Lower lobe of right lung (tissue), 2 donors: Measurements from ENCODE around the gene IFNA2. TPM values are rescaled to one million over a fixed set of nuclear protein-coding genes. Genes with fewer than 3 reads are reported as not detected.
"Not testable (repeated sequence)": the region's sequence is repeated elsewhere in the genome, so short reads cannot be mapped to it uniquely, and the experiment has no call there.

ENCODE experiments used
- ATAC-seq, 2 donors: fragments of 200-7000 bp; cut with Tn5 transposase; one replicate each; pipeline ENCODE4 v1.9.1; 2020 to 2022; ENCODE audit warnings: mild to moderate bottlenecking in 2 of 2, moderate library complexity in 2 of 2
- DNase-seq: peaks from one replicate; pipeline ENCODE4 v3.0.0-alpha.2; 2020
- H3K27ac ChIP-seq: fragments of 200-600 bp; one replicate; pipeline ENCODE4 v1.8.0; 2022
- H3K27me3 ChIP-seq: fragments of 200-600 bp; one replicate; pipeline ENCODE4 v1.8.0; 2022; ENCODE audit warnings: low read depth
- H3K36me3 ChIP-seq: fragments of 200-600 bp; one replicate; pipeline ENCODE4 v1.8.0; 2022; ENCODE audit warnings: mild to moderate bottlenecking
- H3K4me1 ChIP-seq: fragments of 200-600 bp; one replicate; pipeline ENCODE4 v1.8.0; 2022
- H3K4me3 ChIP-seq: fragments of 200-600 bp; one replicate; pipeline ENCODE4 v1.8.0; 2022; ENCODE audit warnings: mild to moderate bottlenecking
- H3K9me3 ChIP-seq: fragments of 200-600 bp; one replicate; pipeline ENCODE4 v1.8.0; 2022
- CTCF ChIP-seq: fragments of 200-600 bp; IDR thresholded peaks from one replicate; pipeline ENCODE4 v1.8.0; 2022; ENCODE audit warnings: antibody characterized with exemption, mild to moderate bottlenecking
- intact Hi-C: fragments of 100-400 bp; cut with DNase I; formaldehyde crosslinking; loops from one replicate; pipeline ENCODE4 v1.11.0; 2022
- total RNA-seq: library from RNA; stranded (reverse); fragmentation: NEBNext Ultra II Directional; extraction: Animal tissue kit (Norgen Biotek cat#: 25700); gene quantifications from one replicate; pipeline ENCODE4 v1.2.1, GENCODE V29; 2021
- donor health status: DM: no; HTN: yes; CAD: no; lungs with severe emphysema.

IFNA2 gene
- total RNA-seq, 1 donor from 2014 or later = not detected

- no peaks in the 10 kb centered on the region for H3K9me3 ChIP-seq
- ATAC-seq = peak; percentile 59 to 63
- H3K4me1 ChIP-seq = peaks cover 12% of the 10 kb centered on the region
- no peak for DNase-seq
- intact Hi-C loops = no loop called here
- no peak for TF ChIP-seq CTCF
- no peaks in the 10 kb centered on the region for H3K27me3 ChIP-seq
- peak overlapping the region; percentile 1 for H3K4me3 ChIP-seq
- no peak overlapping the region for H3K27ac ChIP-seq
- no peaks in the 10 kb centered on the region for H3K36me3 ChIP-seq
These were observed 3.5 kb downstream of the IFNA2 start for GRCh38 chr9:21381448-21382339.

- DNase-seq, H3K36me3 ChIP-seq, ATAC-seq, H3K27me3 ChIP-seq, intact Hi-C loops, H3K4me1 ChIP-seq, H3K27ac ChIP-seq, H3K9me3 ChIP-seq, H3K4me3 ChIP-seq: not testable (repeated sequence)
These were observed 13.7 kb downstream of the IFNA2 start for GRCh38 chr9:21371467-21371866.

GRCh38 chr9:21367957-21368356, 17.2 kb downstream of the IFNA2 start, which contains the start of gene IFNA13:
IFNA13 (minus strand) TSS chr9:21368057; CDS start chr9:21368010, 47 bp downstream.
- Histone ChIP-seq H3K36me3 (no peaks in the 10 kb centered on the region), H3K27me3 (peaks cover 4% of the 10 kb centered on the region), H3K4me3 (no peak within 1 kb of the TSS), H3K9me3 (no peaks in the 10 kb centered on the region), H3K4me1 (no peaks in the 10 kb centered on the region), H3K27ac (no peak within 1 kb of the TSS)
- no peak for ATAC-seq
- no peak for DNase-seq
- intact Hi-C loops = no loop called here
- TF ChIP-seq CTCF = no peak

GRCh38 chr9:21367169-21367568, 18.0 kb downstream of the IFNA2 start:
- H3K36me3 ChIP-seq, H3K27ac ChIP-seq, ATAC-seq, H3K4me3 ChIP-seq, DNase-seq, H3K9me3 ChIP-seq, H3K27me3 ChIP-seq, H3K4me1 ChIP-seq, intact Hi-C loops: not testable (repeated sequence)

GRCh38 chr9:21362287-21362686, 22.9 kb downstream of the IFNA2 start:
- Histone ChIP-seq H3K4me3 (no peak overlapping the region), H3K9me3 (no peaks in the 10 kb centered on the region), H3K4me1 (no peaks in the 10 kb centered on the region), H3K36me3 (no peaks in the 10 kb centered on the region), H3K27me3 (peaks cover 4% of the 10 kb centered on the region), H3K27ac (no peak overlapping the region)
- ATAC-seq = no peak
- no peak for TF ChIP-seq CTCF
- DNase-seq = no peak
- intact Hi-C loops = no loop called here

- no peak overlapping the region for H3K4me3 ChIP-seq
- DNase-seq (no peak), ATAC-seq (no peak)
- H3K27ac ChIP-seq = peak overlapping the region; percentile 7
- no peaks in the 10 kb centered on the region for H3K9me3 ChIP-seq
- intact Hi-C loops = no loop called here
- no peak for TF ChIP-seq CTCF
- H3K4me1 ChIP-seq = no peaks in the 10 kb centered on the region
- H3K36me3 ChIP-seq = no peaks in the 10 kb centered on the region
- H3K27me3 ChIP-seq = no peaks in the 10 kb centered on the region
These were observed 27.4 kb downstream of the IFNA2 start for GRCh38 chr9:21357479-21358460.
